NCI-H748 (cell line): ENCODE results near the gene THAP11.
A peak's percentile ranks its signal among the peaks of the same experiment; 100 is the strongest.

ENCODE experiments used
- DNase-seq: peaks from one replicate; lab custom pipeline; 2025; ENCODE audit not compliant: unreplicated experiment; lab: John Stamatoyannopoulos, UW

THAP11 gene

GRCh38 chr16:67841816-67842508 is at the start of gene THAP11:
TSS of gene THAP11 (plus strand) at chr16:67842320. CDS start at chr16:67842555, 235 bp downstream.
- DNase-seq = peak; percentile 93

DNA sequence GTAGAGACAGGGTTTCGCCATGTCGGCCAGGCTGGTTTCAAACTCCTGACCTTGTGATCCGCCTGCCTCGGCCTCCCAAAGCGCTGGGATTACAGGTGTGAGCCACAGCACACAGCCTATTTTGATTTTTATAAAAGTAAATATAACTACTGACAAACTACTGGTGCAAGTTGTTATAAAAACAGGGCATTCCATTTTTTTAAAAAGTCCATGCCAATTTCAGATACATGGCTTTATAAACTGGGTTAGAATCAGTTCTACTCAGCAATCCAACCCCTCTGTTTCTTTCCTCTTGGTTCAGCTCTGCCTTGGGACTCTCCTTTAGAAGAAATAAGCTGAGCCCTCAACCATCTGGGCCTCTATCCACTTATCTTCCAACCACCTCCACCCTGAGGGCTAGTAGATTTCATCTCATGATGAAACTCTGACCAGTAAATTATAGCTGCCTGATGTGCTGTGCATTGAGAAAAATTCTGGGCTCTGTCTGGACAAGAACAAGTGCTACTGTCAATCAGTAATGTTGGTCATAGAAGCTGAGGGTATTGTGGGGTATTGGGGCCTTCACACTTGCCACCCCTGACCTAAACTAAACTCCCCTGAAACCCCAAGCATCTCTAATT is 45.9 kb upstream of the THAP11 start:
- no peak for DNase-seq

GRCh38 chr16:67800338-67800926 is 41.7 kb upstream of the THAP11 start:
- DNase-seq = no peak

DNA sequence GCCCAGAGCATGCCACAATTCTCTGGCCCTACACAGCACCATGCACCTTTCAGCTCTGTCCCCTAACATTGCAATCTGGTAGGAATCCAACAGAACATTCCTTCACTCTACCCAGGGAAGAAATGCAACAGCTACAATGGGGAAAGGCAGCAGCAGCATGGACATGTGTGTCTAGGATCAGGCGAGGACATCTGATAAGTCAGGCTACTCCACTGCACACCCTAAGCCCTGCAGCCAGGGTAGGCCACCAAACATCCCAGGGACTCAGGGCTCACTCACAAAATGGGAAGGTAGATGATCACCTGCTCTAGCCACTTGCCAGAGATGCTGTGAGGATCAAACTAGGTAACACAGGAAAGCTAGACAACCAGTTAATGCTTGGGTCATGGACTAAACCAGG is 40.9 kb upstream of the THAP11 start:
- DNase-seq = no peak

DNA sequence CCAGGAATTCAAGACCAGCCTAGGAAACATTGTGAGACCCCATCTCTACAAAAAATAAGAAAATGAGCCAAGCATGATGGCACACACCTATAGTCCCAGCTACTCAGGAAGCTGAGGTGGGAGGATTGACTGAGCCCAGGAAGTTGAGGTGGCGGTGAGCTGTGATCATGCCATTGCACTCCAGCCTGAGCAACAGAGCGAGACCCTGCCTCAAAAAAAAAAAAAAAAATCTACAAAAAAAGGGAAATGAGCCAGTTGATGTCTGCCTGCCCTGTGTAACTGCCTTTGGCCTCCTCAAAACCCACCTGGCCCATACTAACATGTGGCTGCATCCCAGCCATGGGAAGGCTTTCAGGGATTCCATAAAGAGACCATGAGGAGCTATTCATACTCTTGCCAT is 40.2 kb upstream of the THAP11 start:
- no peak for DNase-seq

GRCh38 chr16:67803894-67804293 is 38.2 kb upstream of the THAP11 start:
- DNase-seq = no peak

- DNase-seq = no peak
Observed at GRCh38 chr16:67804853-67805542, 37.1 kb upstream of the THAP11 start.

DNA sequence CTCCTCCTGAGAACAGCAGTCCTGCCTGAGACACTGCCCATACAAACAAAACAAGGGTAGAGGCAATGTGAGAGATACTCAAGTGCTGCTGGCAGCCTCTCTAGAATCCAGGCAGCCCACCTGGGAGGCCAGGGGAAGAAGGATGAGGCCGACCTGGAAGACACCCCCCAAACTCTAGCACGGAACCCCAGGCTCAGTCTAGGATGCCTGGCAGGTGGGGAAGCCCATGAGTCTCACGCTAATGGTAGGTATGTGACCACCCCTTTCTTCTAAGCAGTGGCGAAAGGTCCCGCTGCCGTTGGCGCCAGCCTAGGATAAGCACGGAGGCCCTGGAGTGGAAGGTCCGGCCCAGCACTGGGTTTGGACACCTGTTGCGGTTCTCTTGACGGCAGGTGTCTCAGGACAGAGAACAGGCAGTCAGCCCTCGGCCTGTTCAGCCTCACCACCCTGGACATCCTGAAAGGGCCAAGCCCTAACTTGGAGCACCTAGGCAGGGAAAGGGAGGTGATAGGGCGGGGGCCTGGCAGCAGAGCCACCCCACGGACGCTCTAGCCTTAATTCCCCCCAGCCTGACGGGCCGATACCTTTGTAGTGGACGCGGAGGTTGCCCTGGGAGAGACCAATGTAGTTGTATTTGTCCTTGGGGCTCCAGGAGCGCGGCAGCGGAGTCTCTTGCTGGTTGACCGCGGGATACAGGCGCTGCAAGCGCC is 36.2 kb upstream of the THAP11 start:
- peak; percentile 28 for DNase-seq

DNA sequence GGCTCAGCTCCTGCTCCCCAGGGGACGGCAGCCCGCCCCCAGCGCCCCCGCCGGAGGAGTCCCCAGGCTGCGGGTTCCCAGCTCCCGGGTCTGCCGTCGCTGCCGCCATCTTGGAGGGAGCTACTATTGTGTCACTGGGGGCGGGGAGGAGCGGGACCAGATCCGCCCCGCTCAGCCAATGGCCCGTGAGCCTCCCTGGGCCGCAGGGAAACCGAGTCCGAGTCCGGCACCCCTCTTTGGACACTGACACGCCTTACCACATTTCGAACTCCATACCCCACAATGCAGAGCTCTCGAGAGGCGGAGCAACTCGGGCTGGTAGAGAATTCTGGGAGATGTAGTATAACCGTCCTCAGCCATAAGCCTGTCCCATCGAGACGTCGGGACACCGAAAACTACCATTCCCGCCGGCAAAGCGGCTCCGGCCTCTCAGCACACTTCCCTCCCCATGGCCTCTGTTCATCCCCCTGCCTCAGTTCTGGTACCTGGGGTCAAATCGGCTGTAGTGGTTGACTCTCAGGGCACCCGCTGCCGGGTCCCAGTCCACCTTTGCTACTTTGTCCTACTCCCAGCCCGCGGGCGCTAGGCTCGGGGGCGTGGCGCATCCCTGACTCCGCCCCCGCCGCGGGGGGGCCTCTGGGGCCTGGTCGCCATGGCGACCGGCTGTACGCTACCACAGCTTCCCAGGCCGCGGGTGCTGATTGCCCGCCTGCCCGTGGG is 35.5 kb upstream of the THAP11 start, which contains the start of the genes RANBP10 and TSNAXIP1:
Gene RANBP10 (minus strand): TSS at position 133 of the 720 bp plus-strand sequence. CDS start 24 bp downstream, at position 109.
Gene TSNAXIP1 (plus strand): TSS at position 462 of the 720 bp plus-strand sequence. CDS start 261 bp downstream, outside the sequence.
- DNase-seq = peak; percentile 98

GRCh38 chr16:67807148-67807682 is 34.9 kb upstream of the THAP11 start:
- DNase-seq = no peak

DNA sequence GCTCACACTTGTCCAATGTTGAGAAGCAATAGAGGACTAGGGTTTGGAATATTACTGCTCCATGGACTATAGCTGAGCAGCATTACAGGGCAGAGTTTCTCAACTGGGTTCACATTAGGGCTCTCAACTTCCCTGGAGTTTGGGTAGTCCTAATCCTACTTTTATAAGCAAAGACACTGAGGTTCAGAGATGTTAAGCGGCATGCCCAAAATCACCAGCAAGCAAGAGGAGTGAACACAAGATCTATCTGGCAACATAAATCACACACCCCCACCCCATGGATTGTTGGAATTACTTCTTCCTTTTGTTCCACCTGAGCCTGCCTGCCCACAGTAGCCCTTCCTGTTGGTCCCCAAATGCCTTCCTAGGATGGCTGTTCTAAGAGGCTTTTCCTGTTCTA is 30.2 kb upstream of the THAP11 start:
- DNase-seq = no peak

GRCh38 chr16:67814567-67814966 is 27.6 kb upstream of the THAP11 start:
- DNase-seq = no peak

DNA sequence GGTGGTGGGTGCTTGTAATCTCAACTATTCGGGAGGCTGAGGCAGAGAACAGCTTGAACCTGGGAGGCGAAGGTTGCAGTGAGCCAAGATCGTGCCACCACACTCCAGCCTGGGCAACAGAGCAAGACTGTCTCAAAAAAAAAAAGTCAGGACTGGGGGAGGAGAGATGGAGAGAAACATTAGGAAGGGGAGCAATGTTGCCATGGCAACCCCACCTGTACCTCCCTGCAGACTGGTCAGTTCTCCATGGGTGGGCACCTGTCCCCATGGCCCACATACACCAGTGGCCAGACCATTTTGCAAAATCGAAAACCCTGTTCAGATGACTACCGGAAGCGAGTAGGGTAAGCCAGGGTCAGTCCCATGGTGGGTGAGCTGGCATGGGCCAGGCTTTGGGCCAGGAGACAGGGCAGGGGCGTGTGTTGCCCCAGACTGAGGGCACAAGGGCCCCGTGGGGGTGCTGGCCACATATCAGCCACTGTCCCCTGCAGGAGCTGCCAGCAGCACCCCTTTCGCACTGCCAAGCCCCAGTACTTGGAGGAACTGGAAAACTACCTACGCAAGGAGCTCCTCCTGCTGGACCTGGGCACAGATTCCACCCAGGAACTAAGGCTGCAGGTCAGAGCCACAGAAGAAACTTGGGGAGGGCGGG is 21.4 kb upstream of the THAP11 start:
- DNase-seq = no peak

DNA sequence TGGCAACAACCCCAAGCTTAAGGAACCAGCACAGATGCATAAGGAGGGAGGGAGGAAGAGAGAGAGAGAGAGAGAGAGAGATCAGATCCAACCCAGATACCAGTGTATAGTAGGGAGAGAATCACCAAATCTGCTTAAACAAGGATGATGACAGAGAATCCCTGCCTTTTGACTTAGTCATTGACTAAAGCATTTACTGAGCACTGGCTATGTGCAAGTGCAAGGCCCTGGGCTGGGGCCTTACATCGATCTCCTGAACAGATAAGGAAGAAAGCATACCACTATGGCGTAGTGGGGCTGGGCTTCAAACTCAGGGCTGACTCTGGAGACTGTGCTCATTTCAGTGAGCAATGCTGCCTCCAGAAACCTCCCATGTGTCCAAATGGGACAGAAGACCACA is 19.6 kb upstream of the THAP11 start:
- DNase-seq = no peak

- DNase-seq = no peak
Observed at GRCh38 chr16:67825119-67825518, 17.0 kb upstream of the THAP11 start.

DNA sequence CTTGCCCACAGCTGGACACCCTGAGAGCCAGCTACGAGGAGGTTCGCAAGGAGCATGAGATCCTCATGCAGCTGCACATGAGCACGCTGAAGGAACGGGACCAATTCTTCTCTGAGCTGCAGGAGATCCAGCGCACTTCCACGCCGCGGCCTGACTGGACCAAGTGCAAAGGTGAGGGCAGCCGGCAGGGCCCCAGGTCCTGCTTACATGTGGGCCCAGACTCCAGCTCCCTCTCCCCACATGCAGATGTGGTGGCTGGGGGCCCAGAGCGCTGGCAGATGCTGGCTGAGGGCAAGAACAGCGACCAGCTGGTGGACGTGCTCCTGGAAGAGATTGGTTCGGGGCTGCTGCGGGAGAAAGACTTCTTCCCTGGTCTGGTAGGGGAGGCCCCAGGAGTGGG is 16.2 kb upstream of the THAP11 start:
- no peak for DNase-seq

GRCh38 chr16:67828651-67829050 is 13.5 kb upstream of the THAP11 start:
- no peak for DNase-seq

- no peak for DNase-seq
Observed at GRCh38 chr16:67833030-67833414, 9.1 kb upstream of the THAP11 start.

DNA sequence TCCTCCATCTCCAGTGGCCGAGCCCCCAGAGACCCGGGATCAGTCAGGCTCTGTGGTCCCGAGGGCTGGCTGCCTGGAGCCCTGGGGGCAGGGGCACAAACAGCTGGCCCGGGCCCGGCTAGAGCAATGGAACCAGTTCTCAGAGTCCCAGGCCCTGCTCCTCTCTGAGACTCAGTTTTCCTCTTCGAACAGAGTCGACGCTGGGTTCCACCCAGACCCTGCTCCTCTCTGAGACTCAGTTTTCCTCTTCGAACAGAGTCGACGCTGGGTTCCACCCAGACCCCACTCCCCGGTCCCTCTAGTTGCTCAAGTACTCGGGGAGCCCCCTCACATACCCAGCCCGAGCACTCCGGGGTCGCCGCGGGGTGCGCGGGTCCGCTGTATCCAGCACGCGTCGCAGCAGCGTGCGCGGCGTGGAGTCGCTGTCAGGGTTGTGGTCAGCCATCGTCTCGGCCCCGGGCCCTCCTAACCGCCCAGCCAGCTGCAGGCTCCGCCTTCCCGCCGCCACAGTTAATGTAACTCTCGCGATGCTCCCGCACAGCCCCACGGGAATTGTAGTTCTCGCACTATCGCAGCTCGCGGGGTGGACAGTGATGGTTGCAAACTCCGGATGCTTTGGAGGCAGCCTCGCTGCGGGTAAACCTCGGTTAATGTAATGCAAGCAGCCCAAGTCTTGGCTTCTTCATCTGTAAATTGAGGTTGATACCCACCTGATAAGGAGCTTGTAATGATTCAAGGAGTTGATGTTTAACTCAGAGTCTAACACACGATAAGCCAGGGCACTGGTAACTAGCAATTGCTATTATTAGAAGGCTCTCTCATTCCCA is 8.5 kb upstream of the THAP11 start:
- DNase-seq = peak; percentile 88
